HG02840 (cell line): ENCODE results near the gene CLEC18C.
"Not testable (repeated sequence)": the region's sequence is repeated elsewhere in the genome, so short reads cannot be mapped to it uniquely, and the experiment has no call there.

Experiments used
- ATAC-seq: cut with Tn5 transposase; IDR thresholded peaks from one replicate; pipeline ENCODE4 v1.9.1; 2021; ENCODE audit warnings: mild to moderate bottlenecking, moderate library complexity, moderate number of reproducible peaks; ENCODE audit not compliant: unreplicated experiment, low FRiP score

CLEC18C gene

GRCh38 chr16:70173212-70173837 is at the start of gene CLEC18C:
CLEC18C (plus strand) TSS chr16:70173787; CDS start chr16:70174279, 492 bp downstream.
- ATAC-seq: not testable (repeated sequence)

- ATAC-seq: not testable (repeated sequence)
Measured at GRCh38 chr16:70123822-70124221, 49.8 kb upstream of the CLEC18C start.

GRCh38 chr16:70126226-70126625 is 47.4 kb upstream of the CLEC18C start:
- not testable (repeated sequence) for ATAC-seq

GRCh38 chr16:70127706-70128105 is 45.9 kb upstream of the CLEC18C start:
- not testable (repeated sequence) for ATAC-seq

- not testable (repeated sequence) for ATAC-seq
Measured at GRCh38 chr16:70128844-70129243, 44.7 kb upstream of the CLEC18C start.

- not testable (repeated sequence) for ATAC-seq
Measured at GRCh38 chr16:70135796-70136195, 37.8 kb upstream of the CLEC18C start.

GRCh38 chr16:70136595-70136994 is 37.0 kb upstream of the CLEC18C start:
- ATAC-seq: not testable (repeated sequence)

- not testable (repeated sequence) for ATAC-seq
Measured at GRCh38 chr16:70142739-70143138, 30.8 kb upstream of the CLEC18C start.

GRCh38 chr16:70143231-70143895 is 30.2 kb upstream of the CLEC18C start:
- not testable (repeated sequence) for ATAC-seq

GRCh38 chr16:70147853-70148252 is 25.7 kb upstream of the CLEC18C start:
- not testable (repeated sequence) for ATAC-seq

- not testable (repeated sequence) for ATAC-seq
Measured at GRCh38 chr16:70148453-70148852, 25.1 kb upstream of the CLEC18C start.

GRCh38 chr16:70149296-70149695 is 24.3 kb upstream of the CLEC18C start:
- not testable (repeated sequence) for ATAC-seq

- ATAC-seq: no peak
Measured at GRCh38 chr16:70151391-70151790, 22.2 kb upstream of the CLEC18C start.

- ATAC-seq: no peak
Measured at GRCh38 chr16:70151941-70152509, 21.6 kb upstream of the CLEC18C start.

- ATAC-seq: no peak
Measured at GRCh38 chr16:70152578-70153302, 20.8 kb upstream of the CLEC18C start.

GRCh38 chr16:70154736-70155135 is 18.9 kb upstream of the CLEC18C start:
- ATAC-seq: not testable (repeated sequence)

GRCh38 chr16:70156207-70156978 is 17.2 kb upstream of the CLEC18C start:
- no peak for ATAC-seq

- ATAC-seq: no peak
Measured at GRCh38 chr16:70157105-70157476, 16.5 kb upstream of the CLEC18C start.

GRCh38 chr16:70157477-70158260 is 15.9 kb upstream of the CLEC18C start:
- ATAC-seq: no peak
